HEK293 (cell line): Measurements from ENCODE around the gene TMCC1.

Experiments used
- CTCF ChIA-PET: fragments of 350-600 bp; formaldehyde crosslinking; extraction: SDS; loops from one replicate; lab custom pipeline; 2021; ENCODE audit warnings: antibody characterized with exemption; lab: Yijun Ruan, JAX
- POLR2A ChIA-PET: fragments of 300-600 bp; formaldehyde crosslinking; extraction: SDS; loops from one replicate; lab custom pipeline; 2020; ENCODE audit warnings: antibody characterized with exemption, inconsistent platforms; lab: Yijun Ruan, JAX
- H3K27ac ChIP-seq: fragments of 200-500 bp; sonication (Bioruptor generic); 2 replicates; pipeline ENCODE4 v1.5.1; 2014; ENCODE audit warnings: low read depth, low read length, control low read depth, inconsistent platforms; ENCODE audit errors: extremely low read depth
- H3K36me3 ChIP-seq, 2 experiments: fragments of 200-500 bp in 1 of 2; sonication (Bioruptor generic) in 1 of 2; 1 replicate in 1 of 2; 2 replicates in 1 of 2; pipeline ENCODE4 v1.5.1; 2014 to 2017; ENCODE audit warnings: inconsistent platforms in 2 of 2, low read length in 2 of 2; ENCODE audit not compliant: control insufficient read depth in 2 of 2, insufficient read depth in 1 of 2
- H3K4me1 ChIP-seq: fragments of 200-500 bp; sonication (Bioruptor generic); 2 replicates; pipeline ENCODE4 v1.5.1; 2014; ENCODE audit warnings: mild to moderate bottlenecking, low read length, inconsistent platforms; ENCODE audit not compliant: control insufficient read depth, insufficient read depth
- H3K4me3 ChIP-seq: 2 replicates; pipeline ENCODE4 v1.5.1; 2011; ENCODE audit warnings: low read depth, mild to moderate bottlenecking, control low read depth, low read length, moderate library complexity
- H3K9me3 ChIP-seq: fragments of 200-500 bp; sonication (Bioruptor generic); 2 replicates; pipeline ENCODE4 v1.5.1; 2014; ENCODE audit warnings: low read depth, low read length, inconsistent platforms; ENCODE audit not compliant: control insufficient read depth, insufficient read depth
- FEZF1 ChIP-seq: fragments of 450-650 bp; formaldehyde crosslinking; IDR thresholded peaks from 2 replicates; pipeline ENCODE4 v1.5.1; 2016; ENCODE audit warnings: missing biosample characterization, missing genetic modification characterization
- GLI4 ChIP-seq: fragments of 450-650 bp; formaldehyde crosslinking; IDR thresholded peaks from 2 replicates; pipeline ENCODE4 v1.5.1; 2016; ENCODE audit warnings: missing biosample characterization, missing genetic modification characterization
- HOXC10 ChIP-seq: sonication (generic); formaldehyde crosslinking; IDR thresholded peaks from 2 replicates; pipeline ENCODE4 v1.8.1; 2023; ENCODE audit warnings: mild to moderate bottlenecking, missing genetic modification reagents
- IKZF3 ChIP-seq: fragments of 450-650 bp; IDR thresholded peaks from 2 replicates; pipeline ENCODE4 v1.5.0; 2018; ENCODE audit warnings: missing biosample characterization, mild to moderate bottlenecking, missing genetic modification characterization, moderate library complexity
- KLF10 ChIP-seq: fragments of 450-650 bp; IDR thresholded peaks from 2 replicates; pipeline ENCODE4 v1.5.1; 2018; ENCODE audit warnings: missing biosample characterization, mild to moderate bottlenecking, missing genetic modification characterization
- KLF16 ChIP-seq: fragments of 450-650 bp; formaldehyde crosslinking; IDR thresholded peaks from 2 replicates; pipeline ENCODE4 v1.5.1; 2017; ENCODE audit warnings: missing biosample characterization, missing genetic modification characterization
- SCRT1 ChIP-seq: fragments of 450-650 bp; formaldehyde crosslinking; IDR thresholded peaks from 2 replicates; pipeline ENCODE4 v1.5.1; 2016; ENCODE audit warnings: missing biosample characterization, missing genetic modification characterization, borderline replicate concordance
- SP2 ChIP-seq: fragments of 450-650 bp; formaldehyde crosslinking; IDR thresholded peaks from 2 replicates; pipeline ENCODE4 v1.5.1; 2016; ENCODE audit warnings: missing biosample characterization, missing genetic modification characterization
- ZBTB20 ChIP-seq: fragments of 450-650 bp; formaldehyde crosslinking; IDR thresholded peaks from 2 replicates; pipeline ENCODE4 v1.5.1; 2016; ENCODE audit warnings: missing biosample characterization, missing genetic modification characterization
- ZBTB8A ChIP-seq: fragments of 450-650 bp; formaldehyde crosslinking; IDR thresholded peaks from 2 replicates; pipeline ENCODE4 v1.5.1; 2016; ENCODE audit warnings: missing biosample characterization, missing genetic modification characterization
- ZFP69B ChIP-seq: fragments of 450-650 bp; formaldehyde crosslinking; IDR thresholded peaks from 2 replicates; pipeline ENCODE4 v1.5.1; 2016; ENCODE audit warnings: missing biosample characterization, missing genetic modification characterization
- ZIC2 ChIP-seq: fragments of 450-650 bp; formaldehyde crosslinking; IDR thresholded peaks from 2 replicates; pipeline ENCODE4 v1.5.1; 2016; ENCODE audit warnings: missing biosample characterization, missing genetic modification characterization
- ZNF132 ChIP-seq: fragments of 450-650 bp; formaldehyde crosslinking; IDR thresholded peaks from 2 replicates; pipeline ENCODE4 v1.5.1; 2017; ENCODE audit warnings: missing biosample characterization, missing genetic modification characterization, borderline replicate concordance
- ZNF169 ChIP-seq: fragments of 450-650 bp; formaldehyde crosslinking; IDR thresholded peaks from 2 replicates; pipeline ENCODE4 v1.5.1; 2016; ENCODE audit warnings: missing biosample characterization, missing genetic modification characterization
- ZNF174 ChIP-seq: fragments of 450-650 bp; formaldehyde crosslinking; IDR thresholded peaks from 2 replicates; pipeline ENCODE4 v1.5.0; 2017; ENCODE audit warnings: missing biosample characterization, mild to moderate bottlenecking, missing genetic modification characterization
- ZNF223 ChIP-seq: fragments of 450-650 bp; formaldehyde crosslinking; IDR thresholded peaks from 2 replicates; pipeline ENCODE4 v1.5.1; 2016; ENCODE audit warnings: missing biosample characterization, missing genetic modification characterization
- ZNF366 ChIP-seq: fragments of 450-650 bp; formaldehyde crosslinking; conservative IDR thresholded peaks from 2 replicates; pipeline ENCODE4 v1.5.1; 2016; ENCODE audit warnings: missing biosample characterization, missing genetic modification characterization
- ZNF426 ChIP-seq: fragments of 450-650 bp; formaldehyde crosslinking; IDR thresholded peaks from 2 replicates; pipeline ENCODE4 v1.5.1; 2017; ENCODE audit warnings: missing biosample characterization, missing genetic modification characterization, mild to moderate bottlenecking, inconsistent platforms, moderate library complexity
- ZNF558 ChIP-seq: fragments of 450-650 bp; formaldehyde crosslinking; IDR thresholded peaks from 2 replicates; pipeline ENCODE4 v1.5.1; 2016; ENCODE audit warnings: missing biosample characterization, missing genetic modification characterization
- ZNF624 ChIP-seq: fragments of 450-650 bp; formaldehyde crosslinking; IDR thresholded peaks from 2 replicates; pipeline ENCODE4 v1.5.1; 2017; ENCODE audit warnings: missing biosample characterization, missing genetic modification characterization
- ZNF654 ChIP-seq: fragments of 450-650 bp; formaldehyde crosslinking; IDR thresholded peaks from 2 replicates; pipeline ENCODE4 v1.5.1; 2016; ENCODE audit warnings: low read depth, missing biosample characterization, missing genetic modification characterization
- ZNF670 ChIP-seq: fragments of 450-650 bp; formaldehyde crosslinking; IDR thresholded peaks from 2 replicates; pipeline ENCODE4 v1.5.1; 2016; ENCODE audit warnings: missing biosample characterization, missing genetic modification characterization, low read depth
- ZNF677 ChIP-seq: fragments of 450-650 bp; IDR thresholded peaks from 2 replicates; pipeline ENCODE4 v1.5.0; 2018; ENCODE audit warnings: missing biosample characterization, mild to moderate bottlenecking, missing genetic modification characterization, moderate library complexity
- ZNF768 ChIP-seq: fragments of 450-650 bp; formaldehyde crosslinking; IDR thresholded peaks from 2 replicates; pipeline ENCODE4 v1.5.1; 2018; ENCODE audit warnings: missing biosample characterization, mild to moderate bottlenecking, missing genetic modification characterization
- TF ChIP-seq, protein P1 (sequence below): fragments of 450-650 bp; formaldehyde crosslinking; IDR thresholded peaks from 2 replicates; pipeline ENCODE4 v1.5.1; 2016; ENCODE audit warnings: missing biosample characterization, missing genetic modification characterization
- TF ChIP-seq, protein P2 (sequence below): fragments of 450-650 bp; formaldehyde crosslinking; IDR thresholded peaks from 2 replicates; pipeline ENCODE4 v1.5.1; 2017; ENCODE audit warnings: missing biosample characterization, missing genetic modification characterization

The TMCC1 gene

DNA sequence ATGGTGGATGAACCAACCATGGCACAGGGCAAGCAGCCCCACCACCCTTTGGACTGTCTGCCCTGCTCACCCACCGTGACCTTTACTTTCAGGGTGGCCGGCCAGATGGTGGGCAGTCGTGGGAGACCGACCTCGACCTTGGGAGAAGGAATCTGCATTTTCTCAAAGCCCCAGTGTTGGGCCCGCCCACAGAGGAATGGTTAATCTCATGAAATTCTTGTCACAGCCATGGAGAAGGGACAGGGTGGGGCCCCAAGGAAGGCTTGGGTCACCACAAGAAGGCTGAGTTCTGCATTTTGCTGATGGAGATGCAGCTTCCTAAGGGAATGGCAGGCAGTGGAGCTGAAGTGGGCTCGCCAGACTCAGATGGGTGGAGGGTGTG lies 290.0 kb downstream of the TMCC1 start:
- Histone ChIP-seq H3K4me1 (no peaks in the 10 kb centered on the region), H3K9me3 (no peaks in the 10 kb centered on the region), H3K27ac (no peak overlapping the region), H3K4me3 (no peak overlapping the region), H3K36me3 (no peaks in the 10 kb centered on the region)
- ChIA-PET POLR2A (no interaction called here), CTCF (interaction anchor here (0.6 to 1.1 kb wide), 2 partner anchors 24 to 222 kb away, joined by 3 read pairs; no protein-coding TSS in a partner anchor)
- peak; percentile 41; the same call in 1 of the 2 replicates for TF ChIP-seq ZBTB8A (tag by site-specific recombination)
- no peak for TF ChIP-seq SCRT1 (tag by site-specific recombination)
- TF ChIP-seq ZNF654, result no peak
- no peak for TF ChIP-seq ZNF174 (tag by site-specific recombination)
- 0 out of 2 replicates have a peak, but pooled peaks have one; percentile 15 for TF ChIP-seq ZFP69B
- TF ChIP-seq, protein P1, sequence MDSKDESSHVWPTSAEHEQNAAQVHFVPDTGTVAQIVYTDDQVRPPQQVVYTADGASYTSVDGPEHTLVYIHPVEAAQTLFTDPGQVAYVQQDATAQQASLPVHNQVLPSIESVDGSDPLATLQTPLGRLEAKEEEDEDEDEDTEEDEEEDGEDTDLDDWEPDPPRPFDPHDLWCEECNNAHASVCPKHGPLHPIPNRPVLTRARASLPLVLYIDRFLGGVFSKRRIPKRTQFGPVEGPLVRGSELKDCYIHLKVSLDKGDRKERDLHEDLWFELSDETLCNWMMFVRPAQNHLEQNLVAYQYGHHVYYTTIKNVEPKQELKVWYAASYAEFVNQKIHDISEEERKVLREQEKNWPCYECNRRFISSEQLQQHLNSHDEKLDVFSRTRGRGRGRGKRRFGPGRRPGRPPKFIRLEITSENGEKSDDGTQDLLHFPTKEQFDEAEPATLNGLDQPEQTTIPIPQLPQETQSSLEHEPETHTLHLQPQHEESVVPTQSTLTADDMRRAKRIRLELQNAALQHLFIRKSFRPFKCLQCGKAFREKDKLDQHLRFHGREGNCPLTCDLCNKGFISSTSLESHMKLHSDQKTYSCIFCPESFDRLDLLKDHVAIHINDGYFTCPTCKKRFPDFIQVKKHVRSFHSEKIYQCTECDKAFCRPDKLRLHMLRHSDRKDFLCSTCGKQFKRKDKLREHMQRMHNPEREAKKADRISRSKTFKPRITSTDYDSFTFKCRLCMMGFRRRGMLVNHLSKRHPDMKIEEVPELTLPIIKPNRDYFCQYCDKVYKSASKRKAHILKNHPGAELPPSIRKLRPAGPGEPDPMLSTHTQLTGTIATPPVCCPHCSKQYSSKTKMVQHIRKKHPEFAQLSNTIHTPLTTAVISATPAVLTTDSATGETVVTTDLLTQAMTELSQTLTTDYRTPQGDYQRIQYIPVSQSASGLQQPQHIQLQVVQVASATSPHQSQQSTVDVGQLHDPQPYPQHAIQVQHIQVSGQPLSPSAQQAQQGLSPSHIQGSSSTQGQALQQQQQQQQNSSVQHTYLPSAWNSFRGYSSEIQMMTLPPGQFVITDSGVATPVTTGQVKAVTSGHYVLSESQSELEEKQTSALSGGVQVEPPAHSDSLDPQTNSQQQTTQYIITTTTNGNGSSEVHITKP (tag by site-specific recombination), result 0 out of 2 replicates have a peak, but pooled peaks have one; percentile 12
- TF ChIP-seq ZNF426 (tag by site-specific recombination), result no peak
- peak; percentile 65 for TF ChIP-seq ZBTB20 (tag by site-specific recombination)

DNA sequence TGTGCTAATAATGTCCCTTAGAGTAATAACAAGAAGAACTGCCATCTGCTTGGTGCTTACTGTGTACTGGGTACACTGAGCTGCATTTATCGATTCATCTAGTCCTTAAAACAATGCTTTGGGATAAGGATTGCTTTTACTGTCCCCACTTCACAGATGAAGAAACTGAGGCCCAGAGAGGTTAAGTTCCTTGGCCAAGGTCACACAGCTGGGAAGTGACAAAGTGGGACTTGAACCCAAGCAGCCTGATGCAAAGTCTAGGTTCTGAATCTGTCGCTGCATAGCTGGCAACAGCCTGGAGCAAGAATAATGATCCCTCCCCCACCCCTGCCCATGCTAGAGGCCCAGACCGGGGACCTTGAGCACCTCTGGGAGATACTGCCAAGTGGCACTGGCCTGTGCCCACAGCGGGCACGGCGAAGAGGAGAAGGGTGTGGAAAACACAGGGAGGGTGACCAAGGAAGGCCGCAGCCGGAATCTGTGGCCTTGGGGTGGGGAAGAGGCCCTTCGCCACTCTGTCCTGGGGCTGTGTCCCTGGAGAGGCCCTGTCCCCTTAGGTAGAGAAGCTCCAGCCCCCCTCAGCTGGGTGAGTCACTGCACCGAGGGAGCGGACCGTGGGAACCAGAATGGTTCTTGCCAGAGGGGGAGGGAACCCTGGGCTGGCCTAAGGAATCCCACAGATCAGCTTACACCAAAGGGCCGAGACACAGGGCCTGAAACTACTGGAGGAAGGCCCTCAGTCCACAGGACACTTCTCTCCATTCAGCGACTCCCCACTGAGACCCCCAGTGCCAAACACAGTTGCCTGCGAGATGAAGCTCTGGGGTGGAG lies 290.6 kb downstream of the TMCC1 start:
- ChIA-PET CTCF (interaction anchor here (0.6 to 1.1 kb wide), 2 partner anchors 24 to 222 kb away, joined by 3 read pairs; no protein-coding TSS in a partner anchor), POLR2A (no interaction called here)
- Histone ChIP-seq H3K9me3 (no peaks in the 10 kb centered on the region), H3K27ac (no peak overlapping the region), H3K4me3 (no peak overlapping the region), H3K36me3 (no peaks in the 10 kb centered on the region), H3K4me1 (no peaks in the 10 kb centered on the region)
- TF ChIP-seq ZNF366 (tag by site-specific recombination) (no peak), ZIC2 (peak; percentile 84), HOXC10 (no peak), ZNF624 (no peak), SP2 (tag by site-specific recombination) (no peak), ZNF677 (tag by site-specific recombination) (no peak), KLF10 (tag by site-specific recombination) (no peak), ZNF132 (tag by site-specific recombination) (no peak), FEZF1 (tag by site-specific recombination) (no peak), ZNF223 (tag by site-specific recombination) (no peak), ZNF768 (tag by site-specific recombination) (peak; percentile 95), ZNF670 (no peak), GLI4 (tag by site-specific recombination) (no peak), KLF16 (tag by site-specific recombination) (no peak), ZNF169 (tag by site-specific recombination) (no peak), ZNF558 (no peak), ZNF426 (tag by site-specific recombination) (no peak), IKZF3 (tag by site-specific recombination) (0 out of 2 replicates have a peak, but pooled peaks have one; percentile 14)
- TF ChIP-seq, protein P2, sequence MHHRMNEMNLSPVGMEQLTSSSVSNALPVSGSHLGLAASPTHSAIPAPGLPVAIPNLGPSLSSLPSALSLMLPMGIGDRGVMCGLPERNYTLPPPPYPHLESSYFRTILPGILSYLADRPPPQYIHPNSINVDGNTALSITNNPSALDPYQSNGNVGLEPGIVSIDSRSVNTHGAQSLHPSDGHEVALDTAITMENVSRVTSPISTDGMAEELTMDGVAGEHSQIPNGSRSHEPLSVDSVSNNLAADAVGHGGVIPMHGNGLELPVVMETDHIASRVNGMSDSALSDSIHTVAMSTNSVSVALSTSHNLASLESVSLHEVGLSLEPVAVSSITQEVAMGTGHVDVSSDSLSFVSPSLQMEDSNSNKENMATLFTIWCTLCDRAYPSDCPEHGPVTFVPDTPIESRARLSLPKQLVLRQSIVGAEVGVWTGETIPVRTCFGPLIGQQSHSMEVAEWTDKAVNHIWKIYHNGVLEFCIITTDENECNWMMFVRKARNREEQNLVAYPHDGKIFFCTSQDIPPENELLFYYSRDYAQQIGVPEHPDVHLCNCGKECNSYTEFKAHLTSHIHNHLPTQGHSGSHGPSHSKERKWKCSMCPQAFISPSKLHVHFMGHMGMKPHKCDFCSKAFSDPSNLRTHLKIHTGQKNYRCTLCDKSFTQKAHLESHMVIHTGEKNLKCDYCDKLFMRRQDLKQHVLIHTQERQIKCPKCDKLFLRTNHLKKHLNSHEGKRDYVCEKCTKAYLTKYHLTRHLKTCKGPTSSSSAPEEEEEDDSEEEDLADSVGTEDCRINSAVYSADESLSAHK (tag by site-specific recombination), result no peak
- TF ChIP-seq, protein P1 (tag by site-specific recombination), result peak; percentile 80
